Measurements from ENCODE around the gene SUN5. TPM values are rescaled to one million over a fixed set of nuclear protein-coding genes. Genes with fewer than 3 reads are reported as not detected.

The SUN5 gene
- total RNA-seq, 1 experiment from 2014 or later = not detected

GRCh38 chr20:33010674-33011449 lies 6.6 kb upstream of the SUN5 start:
- no peaks in the 10 kb centered on the region for H4K20me1 ChIP-seq (ENCODE audit: control insufficient read depth, insufficient read depth, insufficient read length)
- H2BK120ac ChIP-seq (ENCODE audit: low read depth, low read length, poor library complexity, severe bottlenecking) = no peak overlapping the region
- H2BK20ac ChIP-seq (ENCODE audit: low read depth, low read length, poor library complexity, severe bottlenecking) = no peak overlapping the region
- H3K23me2 ChIP-seq (ENCODE audit: insufficient read length, low read depth, low read length, poor library complexity, severe bottlenecking) = no peaks in the 10 kb centered on the region
- no peaks in the 10 kb centered on the region for H3K27me3 ChIP-seq (ENCODE audit: insufficient read depth, low read length)
- H3K4me1 ChIP-seq (ENCODE audit: insufficient read depth, low read length) = no peaks in the 10 kb centered on the region
- H3K9me3 ChIP-seq (ENCODE audit: control insufficient read depth, low read depth, low read length) = no peaks in the 10 kb centered on the region
- no CpG with 5 or more reads among the region's 8 CpGs for WGBS (ENCODE audit: extremely low coverage, insufficient read length, low lambda C conversion rate)
- no peak overlapping the region for H4K5ac ChIP-seq (ENCODE audit: insufficient read length, low read depth, low read length)
- no peak for TF ChIP-seq CTCF (conservative IDR thresholded peaks at IDR 0.05)
- no peak overlapping the region for H3K27ac ChIP-seq (ENCODE audit: insufficient read length, low read depth, low read length)
- no peak overlapping the region for H3K4me2 ChIP-seq (ENCODE audit: insufficient read depth, insufficient read length, low read length)
- no peak overlapping the region for H3K27ac Mint-ChIP-seq
- no peak overlapping the region for H3K56ac ChIP-seq (ENCODE audit: insufficient read length, low read depth, low read length)
- H3K18ac ChIP-seq (ENCODE audit: insufficient read length, low read depth, low read length) = no peak overlapping the region
- no peak overlapping the region for H2AFZ ChIP-seq (ENCODE audit: low read length)
- no peak overlapping the region for H3K23ac ChIP-seq (ENCODE audit: insufficient read length, low read depth, low read length)
- no peak overlapping the region for H2BK15ac ChIP-seq (ENCODE audit: low read depth, low read length)
- no peak for DNase-seq
- no peak overlapping the region for H3K4ac ChIP-seq (ENCODE audit: low read depth, low read length)
- H4K91ac ChIP-seq (ENCODE audit: insufficient read length, low read depth, low read length) = no peak overlapping the region
- H2BK5ac ChIP-seq (ENCODE audit: insufficient read length, low read length) = no peak overlapping the region
- H3K9me3 Mint-ChIP-seq = no peaks in the 10 kb centered on the region
- no peak overlapping the region for H2BK12ac ChIP-seq (ENCODE audit: insufficient read length, low read depth, low read length)
- H3K9ac ChIP-seq (ENCODE audit: extremely low read depth, insufficient read length, low read length) = no peak overlapping the region
- H2AK5ac ChIP-seq (ENCODE audit: insufficient read length, low read length) = no peak overlapping the region
- no peaks in the 10 kb centered on the region for H3K79me2 ChIP-seq (ENCODE audit: insufficient read depth, low read length)
- no peaks in the 10 kb centered on the region for H3K79me1 ChIP-seq (ENCODE audit: insufficient read depth, low read depth, low read length, poor library complexity, severe bottlenecking)
- no peak overlapping the region for H3K14ac ChIP-seq (ENCODE audit: insufficient read depth, low read length)
- peaks cover 20 to 23% of the 10 kb centered on the region in 2 experiments for H3K4me1 Mint-ChIP-seq
- peaks cover 10% of the 10 kb centered on the region for H3K27me3 Mint-ChIP-seq (ENCODE audit: low read depth)
- no peaks in the 10 kb centered on the region for H3K36me3 Mint-ChIP-seq (ENCODE audit: insufficient read depth in 1 of 3, low read depth in 3 of 3)
- no peak overlapping the region for H3K4me3 Mint-ChIP-seq
- H4K8ac ChIP-seq (replicated peaks; ENCODE audit: insufficient read length, low read depth, low read length) = no peak overlapping the region
- H3T11ph ChIP-seq (ENCODE audit: low read length) = no peak overlapping the region
